Measurements from ENCODE around the gene HID1. TPM values are rescaled to one million over a fixed set of nuclear protein-coding genes. Genes with fewer than 3 reads are reported as not detected.

The HID1 gene
- total RNA-seq, 1 donor from 2014 or later: 3.5 TPM

- Histone ChIP-seq H3K4me1 (peaks cover 14% of the 10 kb centered on the region), H3F3A (ENCODE audit: low read depth) (peaks cover 21% of the 10 kb centered on the region), H3K4me2 (peak overlapping the region; percentile 88), H3K4me3 (peak overlapping the region; percentile 78), H3K27ac (peak overlapping the region; percentile 79), H3K79me2 (ENCODE audit: low read depth) (peaks cover 28% of the 10 kb centered on the region), H4K20me1 (ENCODE audit: low read depth) (no peaks in the 10 kb centered on the region), H3K9me3 (ENCODE audit: low read depth) (no peaks in the 10 kb centered on the region), H3K36me3 (no peaks in the 10 kb centered on the region), H2AFZ (replicated peaks) (peak overlapping the region; percentile 67), H3K9ac (peak overlapping the region; percentile 24), H3K27me3 (no peaks in the 10 kb centered on the region)
- no peak for DNase-seq (ENCODE audit: low spot score)
- peaks cover 9% of the 10 kb centered on the region for H3K36me3 Mint-ChIP-seq
- peaks cover 4% of the 10 kb centered on the region for H3K27me3 Mint-ChIP-seq (ENCODE audit: insufficient read depth, low read depth)
- H3K4me1 Mint-ChIP-seq: peaks cover 27% of the 10 kb centered on the region
- peak overlapping the region; percentile 88 for H3K4me3 Mint-ChIP-seq
- H3K27ac Mint-ChIP-seq: peak overlapping the region; percentile 75
- H3K9me3 Mint-ChIP-seq: no peaks in the 10 kb centered on the region
- TF ChIP-seq EZH2 (IDR thresholded peaks at IDR 0.05): peak; percentile 47
- TF ChIP-seq, protein P1, sequence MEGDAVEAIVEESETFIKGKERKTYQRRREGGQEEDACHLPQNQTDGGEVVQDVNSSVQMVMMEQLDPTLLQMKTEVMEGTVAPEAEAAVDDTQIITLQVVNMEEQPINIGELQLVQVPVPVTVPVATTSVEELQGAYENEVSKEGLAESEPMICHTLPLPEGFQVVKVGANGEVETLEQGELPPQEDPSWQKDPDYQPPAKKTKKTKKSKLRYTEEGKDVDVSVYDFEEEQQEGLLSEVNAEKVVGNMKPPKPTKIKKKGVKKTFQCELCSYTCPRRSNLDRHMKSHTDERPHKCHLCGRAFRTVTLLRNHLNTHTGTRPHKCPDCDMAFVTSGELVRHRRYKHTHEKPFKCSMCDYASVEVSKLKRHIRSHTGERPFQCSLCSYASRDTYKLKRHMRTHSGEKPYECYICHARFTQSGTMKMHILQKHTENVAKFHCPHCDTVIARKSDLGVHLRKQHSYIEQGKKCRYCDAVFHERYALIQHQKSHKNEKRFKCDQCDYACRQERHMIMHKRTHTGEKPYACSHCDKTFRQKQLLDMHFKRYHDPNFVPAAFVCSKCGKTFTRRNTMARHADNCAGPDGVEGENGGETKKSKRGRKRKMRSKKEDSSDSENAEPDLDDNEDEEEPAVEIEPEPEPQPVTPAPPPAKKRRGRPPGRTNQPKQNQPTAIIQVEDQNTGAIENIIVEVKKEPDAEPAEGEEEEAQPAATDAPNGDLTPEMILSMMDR (IDR thresholded peaks at IDR 0.05): no peak
Observed at GRCh38 chr17:75012096-75012345, 39.5 kb upstream of the HID1 start.

DNA sequence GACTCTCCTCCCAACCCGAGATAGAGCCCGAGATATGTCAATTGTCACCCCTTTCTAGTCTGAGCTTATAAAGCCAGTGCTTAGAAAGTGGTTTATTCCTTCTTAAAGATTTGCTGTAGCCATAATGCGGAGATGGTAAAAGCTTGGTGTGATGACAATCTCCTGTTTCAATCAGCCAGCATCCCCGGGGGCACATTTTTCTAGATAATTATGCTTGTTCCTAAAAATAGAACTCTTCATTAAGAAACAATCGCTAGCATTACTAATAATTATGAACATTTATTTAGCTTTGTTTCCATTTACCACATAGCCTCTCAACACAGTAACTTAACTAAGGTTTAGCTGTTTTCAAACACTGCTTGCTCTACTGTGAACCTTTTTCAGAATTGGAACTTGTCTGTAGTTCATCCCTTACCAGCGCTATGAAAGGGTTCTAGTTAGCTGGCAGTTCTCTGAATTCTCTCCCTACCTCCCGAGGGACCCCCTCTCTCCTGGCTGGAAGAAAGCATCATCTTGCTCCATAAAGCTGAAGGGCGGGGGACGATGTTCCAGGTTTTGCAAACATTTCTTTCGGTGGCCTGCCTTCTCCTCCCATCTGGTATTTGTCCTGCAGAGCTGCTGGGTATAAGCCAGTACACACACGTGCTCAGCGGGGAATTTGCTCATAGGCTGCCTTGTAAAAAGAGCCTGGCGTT is 39.0 kb upstream of the HID1 start:
- Histone ChIP-seq H3F3A (ENCODE audit: low read depth) (peaks cover 21% of the 10 kb centered on the region), H3K9ac (no peak overlapping the region), H3K4me1 (peaks cover 14% of the 10 kb centered on the region), H2AFZ (replicated peaks) (peak overlapping the region; percentile 67), H3K4me3 (peak overlapping the region; percentile 78), H3K27me3 (no peaks in the 10 kb centered on the region), H3K9me3 (ENCODE audit: low read depth) (no peaks in the 10 kb centered on the region), H3K36me3 (no peaks in the 10 kb centered on the region), H3K27ac (peak overlapping the region; percentile 79), H3K4me2 (peak overlapping the region; percentile 88), H4K20me1 (ENCODE audit: low read depth) (no peaks in the 10 kb centered on the region), H3K79me2 (ENCODE audit: low read depth) (peaks cover 28% of the 10 kb centered on the region)
- no peak for TF ChIP-seq EZH2 (IDR thresholded peaks at IDR 0.05)
- TF ChIP-seq, protein P1 (IDR thresholded peaks at IDR 0.05): no peak
- no peak for TF ChIP-seq EZH2phosphoT487 (IDR thresholded peaks at IDR 0.05)
- H3K36me3 Mint-ChIP-seq: peaks cover 6% of the 10 kb centered on the region
- H3K27me3 Mint-ChIP-seq (ENCODE audit: insufficient read depth, low read depth): peaks cover 2% of the 10 kb centered on the region
- H3K4me3 Mint-ChIP-seq: peak overlapping the region; percentile 88
- H3K27ac Mint-ChIP-seq: peak overlapping the region; percentile 75
- no peaks in the 10 kb centered on the region for H3K9me3 Mint-ChIP-seq
- H3K4me1 Mint-ChIP-seq: peaks cover 27% of the 10 kb centered on the region
- peak; percentile 41 for DNase-seq (ENCODE audit: low spot score)

DNA sequence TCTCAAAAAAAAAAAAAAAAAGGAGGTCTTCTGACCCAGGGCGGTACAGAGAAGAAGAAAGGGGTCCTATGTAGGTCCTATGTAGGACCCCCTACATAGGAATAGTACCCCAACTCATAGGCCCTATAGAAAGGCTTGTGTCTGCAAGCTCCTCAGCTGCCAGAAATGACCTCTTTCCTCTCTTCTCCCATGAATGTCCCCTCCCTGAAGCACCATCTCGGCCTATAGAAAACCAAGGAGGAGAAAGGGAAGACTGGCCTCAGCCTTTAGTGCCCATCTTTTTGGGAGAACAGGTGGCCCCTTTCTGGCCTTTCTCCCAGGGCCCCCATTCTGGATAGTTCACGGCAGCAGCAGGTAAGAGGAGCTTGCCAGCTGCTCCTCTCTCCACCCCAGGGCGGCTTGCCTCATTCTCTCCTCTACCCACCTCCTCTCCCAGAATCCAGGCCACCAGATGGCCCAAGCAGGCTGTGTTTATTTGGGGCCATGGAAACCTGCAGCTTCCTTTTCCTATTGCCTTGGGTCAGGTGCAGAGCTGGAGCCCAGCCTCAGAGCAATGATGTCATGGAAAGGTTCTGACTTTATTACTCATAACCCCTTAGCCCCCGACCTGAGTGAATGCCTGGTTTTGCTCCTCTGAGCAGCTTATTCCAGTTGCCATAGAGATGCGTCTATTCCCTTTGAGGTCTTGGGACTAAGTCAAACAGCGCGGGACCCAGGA is 38.3 kb upstream of the HID1 start:
- Mint-ChIP-seq H3K36me3 (peaks cover 6% of the 10 kb centered on the region), H3K27me3 (ENCODE audit: insufficient read depth, low read depth) (peaks cover 2% of the 10 kb centered on the region), H3K4me3 (peak overlapping the region; percentile 39), H3K4me1 (peaks cover 27% of the 10 kb centered on the region), H3K27ac (peak overlapping the region; percentile 80), H3K9me3 (no peaks in the 10 kb centered on the region)
- Histone ChIP-seq H2AFZ (replicated peaks) (no peak overlapping the region), H3K79me2 (ENCODE audit: low read depth) (peaks cover 28% of the 10 kb centered on the region), H3K9me3 (ENCODE audit: low read depth) (no peaks in the 10 kb centered on the region), H3K36me3 (no peaks in the 10 kb centered on the region), H3K27ac (no peak overlapping the region), H4K20me1 (ENCODE audit: low read depth) (no peaks in the 10 kb centered on the region), H3F3A (ENCODE audit: low read depth) (peaks cover 21% of the 10 kb centered on the region), H3K4me3 (no peak overlapping the region), H3K4me2 (no peak overlapping the region), H3K4me1 (peaks cover 14% of the 10 kb centered on the region), H3K27me3 (no peaks in the 10 kb centered on the region), H3K9ac (no peak overlapping the region)
- no peak for DNase-seq (ENCODE audit: low spot score)
- TF ChIP-seq, protein P1 (IDR thresholded peaks at IDR 0.05): no peak
- no peak for TF ChIP-seq EZH2phosphoT487 (IDR thresholded peaks at IDR 0.05)
- no peak for TF ChIP-seq EZH2 (IDR thresholded peaks at IDR 0.05)
